HG02571 (cell line): ENCODE measurements around the gene GZF1.

Experiments
- ATAC-seq: cut with Tn5 transposase; IDR thresholded peaks from one replicate; pipeline ENCODE4 v1.9.1; 2021; ENCODE audit warnings: mild to moderate bottlenecking, moderate library complexity; ENCODE audit not compliant: unreplicated experiment

The GZF1 gene

GRCh38 chr20:23368316-23369071 is 6.5 kb downstream of the GZF1 start:
- ATAC-seq, result no peak

- ATAC-seq, result no peak
Measured at GRCh38 chr20:23369072-23369823, 7.3 kb downstream of the GZF1 start.

GRCh38 chr20:23370274-23370673 is 8.3 kb downstream of the GZF1 start:
- no peak for ATAC-seq

GRCh38 chr20:23370873-23371272 is 8.9 kb downstream of the GZF1 start:
- ATAC-seq, result no peak

DNA sequence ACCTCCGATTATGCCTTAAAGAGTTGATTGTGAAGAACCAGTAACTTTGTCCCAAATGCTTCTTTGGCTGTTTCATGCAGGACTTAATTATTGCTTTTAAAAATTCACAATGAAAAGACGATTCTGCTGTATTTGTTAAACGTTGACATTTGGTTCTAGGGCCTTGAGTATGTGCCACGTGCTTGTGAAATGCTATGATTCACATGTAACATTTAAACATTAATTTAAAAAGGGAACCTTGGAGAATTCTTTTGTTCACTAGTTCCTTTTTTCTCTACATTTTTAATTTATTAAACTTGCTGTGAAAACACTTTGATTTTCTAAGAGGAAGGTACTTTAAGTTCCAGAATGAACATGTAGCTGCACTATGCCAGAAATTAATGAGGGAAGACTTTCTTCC is 9.5 kb downstream of the GZF1 start:
- ATAC-seq, result no peak

- ATAC-seq, result no peak
Measured at GRCh38 chr20:23374441-23374840, 12.5 kb downstream of the GZF1 start.

DNA sequence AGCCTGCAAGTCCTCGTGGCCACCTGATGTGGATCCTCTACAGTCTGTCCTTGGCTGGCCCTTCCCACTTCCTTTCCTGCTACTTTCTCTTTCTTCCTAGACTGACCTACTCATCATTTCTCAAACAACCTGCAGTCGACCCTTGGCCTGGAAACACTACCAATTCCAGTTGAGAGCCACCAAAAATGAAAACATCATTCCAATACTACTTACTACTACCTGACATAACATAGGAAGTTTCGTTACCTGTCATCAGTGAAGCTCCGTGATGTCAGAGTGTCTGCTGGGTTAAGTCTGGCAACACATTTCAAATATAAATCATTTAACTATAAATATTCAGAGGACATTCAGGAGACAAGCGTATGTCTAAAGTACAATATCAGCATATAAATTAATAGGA is 13.8 kb downstream of the GZF1 start:
- ATAC-seq, result no peak

- ATAC-seq, result no peak
Measured at GRCh38 chr20:23379772-23380171, 17.8 kb downstream of the GZF1 start.

- ATAC-seq, result no peak
Measured at GRCh38 chr20:23381876-23382275, 19.9 kb downstream of the GZF1 start.

GRCh38 chr20:23386304-23387117 is 24.5 kb downstream of the GZF1 start:
- no peak for ATAC-seq

GRCh38 chr20:23387118-23387443 is 25.1 kb downstream of the GZF1 start:
- ATAC-seq, result no peak

GRCh38 chr20:23390091-23390774 is 28.3 kb downstream of the GZF1 start:
- no peak for ATAC-seq

DNA sequence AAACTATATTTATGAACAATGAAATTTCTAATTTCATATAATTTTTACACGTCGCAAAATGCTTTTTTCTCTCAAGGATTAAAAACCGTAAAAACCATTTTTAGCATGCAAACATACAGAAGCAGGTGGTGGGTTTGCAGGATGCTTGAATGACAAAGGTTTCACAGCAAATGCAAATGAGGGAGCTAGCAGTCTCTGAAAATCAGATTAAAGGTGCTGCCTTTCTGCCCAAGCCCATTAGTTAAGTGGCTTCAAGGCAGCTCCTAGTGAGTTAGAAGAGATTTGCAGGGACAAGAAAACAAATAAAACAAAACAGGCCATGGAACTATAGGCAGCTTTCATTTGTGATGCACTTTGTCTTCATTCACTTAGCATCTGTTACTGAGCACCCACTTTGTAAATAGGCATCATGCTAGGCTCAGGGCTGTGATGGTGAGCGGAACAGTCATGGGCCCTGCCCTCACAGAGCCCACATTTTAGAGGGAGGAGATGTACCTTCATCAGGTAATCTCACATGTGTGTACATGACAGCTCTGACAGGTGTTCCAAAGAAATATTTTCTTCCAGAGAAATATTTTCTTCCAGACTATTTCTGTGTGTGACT is 29.8 kb downstream of the GZF1 start:
- ATAC-seq, result no peak

DNA sequence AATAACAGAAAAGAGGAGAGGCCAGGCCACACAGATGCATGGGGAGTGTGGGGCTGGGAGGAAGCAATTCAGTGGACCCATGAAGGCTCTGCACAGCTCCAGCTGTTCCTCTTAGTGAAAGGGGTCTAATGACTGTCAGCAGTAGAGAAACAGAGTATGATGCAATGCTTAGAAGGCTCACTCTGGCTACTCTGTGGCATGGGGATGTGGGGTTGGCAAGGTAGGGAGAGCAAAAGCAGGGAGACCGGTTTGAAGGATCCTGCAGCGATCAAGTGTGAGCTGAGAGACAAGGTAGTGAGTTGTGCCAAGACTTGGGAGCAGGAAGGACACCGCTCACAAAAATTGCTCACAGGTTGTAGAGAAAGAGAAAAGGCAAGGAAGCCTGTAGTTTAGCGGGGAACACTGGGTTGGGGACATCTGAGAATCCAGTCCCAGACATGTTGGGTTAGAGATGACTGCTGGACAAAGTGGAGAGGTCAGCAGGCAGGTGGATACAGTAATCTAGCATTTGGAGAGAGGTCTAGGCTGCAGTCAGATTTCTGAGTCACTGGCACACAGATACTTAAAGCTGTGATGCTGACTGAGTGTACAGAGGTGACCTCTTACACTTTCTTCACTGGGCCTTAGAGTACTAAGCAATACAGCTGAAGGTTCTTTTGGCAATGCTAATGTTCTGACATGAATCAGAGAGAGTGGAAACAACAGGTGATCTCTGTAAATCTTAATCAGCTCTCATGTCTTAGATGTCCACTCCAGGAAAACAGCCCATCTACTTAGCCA is 32.2 kb downstream of the GZF1 start:
- no peak for ATAC-seq

DNA sequence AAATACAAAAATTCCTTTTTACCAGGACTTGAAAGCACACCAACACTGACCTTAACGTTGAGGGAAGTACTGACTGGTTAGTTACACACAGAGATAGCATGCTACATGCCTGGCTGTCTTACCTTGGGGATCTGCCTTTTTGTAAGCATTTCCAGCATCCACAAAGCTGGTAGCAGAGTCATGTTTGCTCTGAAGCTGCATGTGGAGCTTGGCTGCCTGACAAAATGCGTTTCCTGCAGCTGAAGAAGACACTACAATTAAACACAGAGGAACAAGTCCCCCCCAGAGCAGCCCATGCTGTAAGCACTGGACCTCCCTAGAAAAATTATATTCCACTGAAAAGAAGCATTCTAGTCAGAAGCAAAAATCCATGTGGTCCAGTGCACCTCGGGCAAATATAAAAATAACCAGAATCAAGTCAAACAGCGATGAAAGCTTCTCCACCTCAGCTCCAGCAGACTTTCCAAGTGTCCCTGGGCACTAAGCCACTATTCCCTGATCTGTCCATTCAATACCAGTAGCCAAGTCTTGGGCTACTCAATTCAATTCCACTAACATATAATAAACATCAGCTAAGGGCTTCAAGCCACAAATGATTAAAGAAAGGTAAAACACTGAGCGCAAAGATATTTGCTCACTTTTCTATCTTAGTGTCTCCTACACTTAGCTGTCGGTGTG is 35.1 kb downstream of the GZF1 start:
- ATAC-seq, result no peak

- ATAC-seq, result no peak
Measured at GRCh38 chr20:23397961-23398360, 36.0 kb downstream of the GZF1 start.

GRCh38 chr20:23399568-23400241 is 37.7 kb downstream of the GZF1 start:
- no peak for ATAC-seq

DNA sequence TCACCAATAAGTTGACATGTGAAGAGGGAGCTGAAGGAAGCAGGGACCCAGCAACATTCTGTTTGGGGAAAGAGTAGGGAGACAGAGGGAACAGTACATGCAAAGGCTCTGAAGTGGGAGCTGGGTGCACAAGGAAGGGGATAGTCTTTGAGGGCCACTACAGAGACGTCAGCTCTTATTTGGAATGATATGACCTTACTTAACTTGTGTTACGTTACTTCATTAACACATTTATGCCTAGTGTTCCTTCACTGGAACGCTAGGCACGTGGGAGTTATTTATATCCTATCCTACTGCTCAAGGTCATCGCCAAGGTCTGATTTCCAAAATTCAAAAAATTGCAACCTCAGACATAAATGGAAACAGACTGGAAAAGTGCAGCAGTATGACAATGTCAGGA is 39.1 kb downstream of the GZF1 start:
- no peak for ATAC-seq

- ATAC-seq, result no peak
Measured at GRCh38 chr20:23403751-23404150, 41.8 kb downstream of the GZF1 start.
